DND-41 (cell line): ENCODE measurements around the gene PTGER3.
"Not testable (repeated sequence)": the region's sequence is repeated elsewhere in the genome, so short reads cannot be mapped to it uniquely, and the experiment has no call there.

Source experiments
- ATAC-seq: fragments of 200-7000 bp; cut with Tn5 transposase; 3 replicates; pipeline ENCODE4 v1.9.1; 2021; ENCODE audit warnings: low read depth; ENCODE audit not compliant: insufficient read depth
- DNase-seq: peaks from one replicate; pipeline ENCODE4 v3.0.0-alpha.2; 2020
- H2AFZ ChIP-seq: 2 replicates; pipeline ENCODE4 v1.6.0; 2012; ENCODE audit warnings: low read depth, low read length
- H3K27ac ChIP-seq: 2 replicates; pipeline ENCODE4 v1.5.1; 2012; ENCODE audit warnings: low read length, inconsistent platforms
- H3K27me3 ChIP-seq: fragments of 200-600 bp; sonication (generic); 2 replicates; pipeline ENCODE4 v1.6.0; 2012; ENCODE audit warnings: low read length, mild to moderate bottlenecking, inconsistent platforms; ENCODE audit not compliant: insufficient read depth, poor library complexity
- H3K36me3 ChIP-seq: 2 replicates; pipeline ENCODE4 v1.5.1; 2012; ENCODE audit warnings: low read length, inconsistent platforms; ENCODE audit not compliant: insufficient read depth
- H3K4me1 ChIP-seq: 2 replicates; pipeline ENCODE4 v1.5.1; 2012; ENCODE audit warnings: mild to moderate bottlenecking, low read length; ENCODE audit not compliant: insufficient read depth
- H3K4me2 ChIP-seq: 2 replicates; pipeline ENCODE4 v1.6.0; 2012; ENCODE audit warnings: mild to moderate bottlenecking, moderate library complexity, low read length, inconsistent platforms; ENCODE audit not compliant: insufficient read depth
- H3K4me3 ChIP-seq, 2 experiments: fragments of 200-600 bp in 1 of 2; shearing (Covaris generic) in 1 of 2; 2 replicates each; pipeline ENCODE4 v1.5.1; 2012 to 2016; ENCODE audit warnings: inconsistent platforms in 2 of 2, low read length in 2 of 2, mild to moderate bottlenecking in 2 of 2, low read depth in 1 of 2, moderate library complexity in 1 of 2
- H3K79me2 ChIP-seq: 2 replicates; pipeline ENCODE4 v1.6.0; 2012; ENCODE audit warnings: low read length, inconsistent platforms; ENCODE audit not compliant: insufficient read depth
- H3K9ac ChIP-seq: 2 replicates; pipeline ENCODE4 v1.6.0; 2012; ENCODE audit warnings: low read depth, mild to moderate bottlenecking, inconsistent platforms, low read length, moderate library complexity
- H3K9me3 ChIP-seq: 2 replicates; pipeline ENCODE4 v1.5.1; 2012; ENCODE audit warnings: low read length, moderate library complexity, mild to moderate bottlenecking, inconsistent platforms; ENCODE audit not compliant: insufficient read depth, severe bottlenecking
- H4K20me1 ChIP-seq: 2 replicates; pipeline ENCODE4 v1.6.0; 2012; ENCODE audit warnings: low read length; ENCODE audit not compliant: insufficient read depth
- EZH2 ChIP-seq: IDR thresholded peaks from 3 replicates; pipeline ENCODE4 v1.6.1; 2012; ENCODE audit warnings: borderline replicate concordance, low read depth, mild to moderate bottlenecking, moderate library complexity, low read length, inconsistent platforms; ENCODE audit not compliant: severe bottlenecking
- TF ChIP-seq, protein P1 (sequence below): IDR thresholded peaks from 2 replicates; pipeline ENCODE4 v1.5.1; 2012; ENCODE audit warnings: borderline replicate concordance, low read length, moderate library complexity, mild to moderate bottlenecking; ENCODE audit not compliant: poor library complexity, severe bottlenecking; ENCODE audit errors: extremely low read depth

Gene PTGER3

DNA sequence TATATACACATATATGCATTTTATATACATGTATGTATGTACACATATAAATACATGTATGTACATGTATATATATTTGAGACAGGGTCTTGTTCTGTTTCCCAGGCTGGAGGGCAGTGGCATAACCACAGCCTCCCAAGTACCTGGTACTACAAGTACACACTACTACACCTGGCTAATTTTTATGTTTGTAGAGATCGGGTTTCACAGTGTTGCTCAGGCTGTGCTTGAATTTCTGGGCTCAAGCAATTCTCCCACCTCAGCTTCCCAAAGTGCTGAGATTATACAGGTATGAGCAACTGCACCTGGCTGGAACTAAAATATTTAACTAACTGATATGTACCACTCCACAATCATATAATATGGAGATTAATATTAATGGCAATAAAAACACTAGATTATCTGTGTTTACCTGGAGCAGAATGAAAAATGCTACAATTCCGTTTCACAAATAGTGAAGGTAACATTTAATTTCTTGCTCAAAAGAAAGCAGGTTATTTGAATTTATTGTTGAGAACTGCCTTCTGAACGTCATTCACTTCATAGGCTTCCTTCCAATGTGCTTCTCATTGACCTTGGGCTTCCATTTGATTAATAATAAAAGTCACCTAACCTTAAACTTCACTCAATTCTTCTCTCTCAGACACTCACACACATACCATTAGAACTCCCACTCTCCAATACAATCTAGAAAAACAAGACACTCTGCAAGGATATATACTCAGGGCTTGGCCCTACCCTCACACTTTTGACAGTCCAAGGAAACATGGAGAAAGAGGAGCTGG lies 57.0 kb downstream of the PTGER3 start:
- H3K36me3 ChIP-seq, result no peaks in the 10 kb centered on the region
- H3K4me1 ChIP-seq, result no peaks in the 10 kb centered on the region
- no peaks in the 10 kb centered on the region for H3K9me3 ChIP-seq
- H3K4me3 ChIP-seq, result no peak overlapping the region
- DNase-seq (no peak), ATAC-seq (no peak)
- no peaks in the 10 kb centered on the region for H4K20me1 ChIP-seq
- no peak overlapping the region for H2AFZ ChIP-seq
- TF ChIP-seq, protein P1, sequence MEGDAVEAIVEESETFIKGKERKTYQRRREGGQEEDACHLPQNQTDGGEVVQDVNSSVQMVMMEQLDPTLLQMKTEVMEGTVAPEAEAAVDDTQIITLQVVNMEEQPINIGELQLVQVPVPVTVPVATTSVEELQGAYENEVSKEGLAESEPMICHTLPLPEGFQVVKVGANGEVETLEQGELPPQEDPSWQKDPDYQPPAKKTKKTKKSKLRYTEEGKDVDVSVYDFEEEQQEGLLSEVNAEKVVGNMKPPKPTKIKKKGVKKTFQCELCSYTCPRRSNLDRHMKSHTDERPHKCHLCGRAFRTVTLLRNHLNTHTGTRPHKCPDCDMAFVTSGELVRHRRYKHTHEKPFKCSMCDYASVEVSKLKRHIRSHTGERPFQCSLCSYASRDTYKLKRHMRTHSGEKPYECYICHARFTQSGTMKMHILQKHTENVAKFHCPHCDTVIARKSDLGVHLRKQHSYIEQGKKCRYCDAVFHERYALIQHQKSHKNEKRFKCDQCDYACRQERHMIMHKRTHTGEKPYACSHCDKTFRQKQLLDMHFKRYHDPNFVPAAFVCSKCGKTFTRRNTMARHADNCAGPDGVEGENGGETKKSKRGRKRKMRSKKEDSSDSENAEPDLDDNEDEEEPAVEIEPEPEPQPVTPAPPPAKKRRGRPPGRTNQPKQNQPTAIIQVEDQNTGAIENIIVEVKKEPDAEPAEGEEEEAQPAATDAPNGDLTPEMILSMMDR, result no peak
- TF ChIP-seq EZH2, result no peak
- no peak overlapping the region for H3K4me2 ChIP-seq
- no peak overlapping the region for H3K9ac ChIP-seq
- H3K79me2 ChIP-seq, result no peaks in the 10 kb centered on the region
- H3K27me3 ChIP-seq, result no peaks in the 10 kb centered on the region
- H3K27ac ChIP-seq, result no peak overlapping the region

DNA sequence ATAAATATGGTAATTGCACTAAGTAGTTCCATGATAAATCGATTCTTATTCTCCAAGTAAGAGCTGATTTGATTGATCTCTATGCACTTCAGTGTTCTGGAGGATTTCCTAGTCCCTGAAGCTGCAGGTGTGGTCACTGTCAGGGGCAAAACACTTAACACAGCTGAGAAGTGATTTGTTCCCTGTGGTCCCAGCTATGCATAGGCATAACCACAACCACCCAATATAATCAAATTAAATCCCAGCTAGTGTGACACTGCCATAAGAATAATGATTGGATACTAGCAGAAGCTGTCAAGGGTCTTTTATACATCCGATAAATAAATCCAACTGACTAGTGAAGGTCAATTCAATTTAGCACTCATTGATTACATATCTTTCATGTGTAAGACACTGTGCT lies 60.1 kb downstream of the PTGER3 start:
- H3K27ac ChIP-seq, result no peak overlapping the region
- ATAC-seq, result no peak

GRCh38 chr1:70985776-70986225 lies 61.8 kb downstream of the PTGER3 start:
- not testable (repeated sequence) for H3K27me3 ChIP-seq, H2AFZ ChIP-seq, ATAC-seq, H3K9ac ChIP-seq, H3K27ac ChIP-seq, H3K4me3 ChIP-seq, H3K9me3 ChIP-seq, H4K20me1 ChIP-seq, H3K36me3 ChIP-seq, H3K79me2 ChIP-seq, H3K4me2 ChIP-seq, H3K4me1 ChIP-seq, DNase-seq

More for the DNA sequence above, 60.1 kb downstream of the PTGER3 start:
- no peak overlapping the region for H3K4me2 ChIP-seq
- TF ChIP-seq, protein P1, result no peak
- no peak for TF ChIP-seq EZH2
- H3K4me1 ChIP-seq, result no peaks in the 10 kb centered on the region
- H3K9ac ChIP-seq, result no peak overlapping the region
- no peaks in the 10 kb centered on the region for H3K36me3 ChIP-seq
- no peaks in the 10 kb centered on the region for H4K20me1 ChIP-seq
- H3K4me3 ChIP-seq, result no peak overlapping the region
- no peaks in the 10 kb centered on the region for H3K79me2 ChIP-seq
- H2AFZ ChIP-seq, result no peak overlapping the region
- no peaks in the 10 kb centered on the region for H3K27me3 ChIP-seq
- no peaks in the 10 kb centered on the region for H3K9me3 ChIP-seq
- DNase-seq, result no peak

DNA sequence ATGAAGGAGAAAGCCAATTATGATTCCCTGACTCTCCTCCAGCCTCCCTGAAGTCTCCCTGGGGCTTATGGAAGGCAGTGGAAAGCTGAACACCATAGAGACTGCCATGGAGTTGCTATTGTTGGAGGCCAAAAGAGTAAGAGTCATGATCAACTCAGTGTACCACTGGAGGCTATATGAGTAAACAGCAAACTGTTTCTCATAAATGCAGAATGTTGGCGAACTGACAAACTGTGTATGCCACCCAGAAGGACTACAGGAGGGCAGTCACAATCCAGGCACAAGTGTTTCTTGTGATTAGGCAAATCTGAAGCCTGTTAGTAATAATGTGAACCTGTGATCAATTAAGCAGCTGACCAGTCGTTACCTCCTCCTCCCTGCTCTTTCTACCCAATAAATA lies 62.3 kb downstream of the PTGER3 start:
- not testable (repeated sequence) for ATAC-seq, DNase-seq

More for the DNA sequence above, 62.3 kb downstream of the PTGER3 start:
- H3K79me2 ChIP-seq, H3K4me2 ChIP-seq, H3K36me3 ChIP-seq, H4K20me1 ChIP-seq, H3K4me3 ChIP-seq, H3K9me3 ChIP-seq, H2AFZ ChIP-seq, H3K9ac ChIP-seq, H3K4me1 ChIP-seq, H3K27me3 ChIP-seq, H3K27ac ChIP-seq: not testable (repeated sequence)
